Gastroesophageal sphincter (tissue), 4 donors: ENCODE measurements around the gene TEX14. TPM values are rescaled to one million over a fixed set of nuclear protein-coding genes. Genes with fewer than 3 reads are reported as not detected.
A peak's percentile ranks its signal among the peaks of the same experiment; 100 is the strongest.

ENCODE experiments used
- ATAC-seq: fragments of 150-250 bp; one replicate; pipeline ENCODE4 v1.9.1; 2016; ENCODE audit warnings: mild to moderate bottlenecking, moderate library complexity
- H3K27ac ChIP-seq, 4 donors: fragments of 200-600 bp; sonication (generic) in 3 of 4; 1 replicate in 3 of 4; 2 replicates in 1 of 4; pipeline ENCODE4 v1.5.1; 2016 to 2019
- H3K27me3 ChIP-seq: fragments of 200-600 bp; sonication (generic); one replicate; pipeline ENCODE4 v1.5.1; 2019
- H3K36me3 ChIP-seq, 2 donors: fragments of 200-600 bp; sonication (generic); one replicate each; pipeline ENCODE4 v1.5.1; 2019; ENCODE audit warnings: control low read depth in 1 of 2
- H3K4me1 ChIP-seq, 3 donors: fragments of 200-600 bp; sonication (generic); 1 replicate in 2 of 3; 2 replicates in 1 of 3; pipeline ENCODE4 v1.5.1; 2016 to 2019; ENCODE audit warnings: control low read depth in 2 of 3
- H3K4me3 ChIP-seq, 2 donors: fragments of 200-600 bp; sonication (generic); one replicate each; pipeline ENCODE4 v1.5.1; 2019; ENCODE audit warnings: mild to moderate bottlenecking in 1 of 2, moderate library complexity in 1 of 2
- H3K9me3 ChIP-seq, 3 donors: fragments of 200-600 bp; sonication (generic); one replicate each; pipeline ENCODE4 v1.5.1; 2017 to 2019; ENCODE audit warnings: control low read depth in 2 of 3
- CTCF ChIP-seq, 4 experiments: fragments of 200-600 bp in 2 of 4; fragments of 450-650 bp in 2 of 4; sonication (generic) in 1 of 4; IDR thresholded peaks; one replicate each; pipeline ENCODE4 v1.5.1; 2017 to 2019; ENCODE audit warnings: antibody characterized with exemption in 4 of 4, mild to moderate bottlenecking in 2 of 4, moderate library complexity in 2 of 4
- EP300 ChIP-seq: sonication (generic); formaldehyde crosslinking; IDR thresholded peaks from one replicate; pipeline ENCODE4 v1.6.1; 2017; ENCODE audit warnings: antibody characterized with exemption, mild to moderate bottlenecking
- POLR2A ChIP-seq, 2 donors: fragments of 450-650 bp; IDR thresholded peaks; one replicate each; pipeline ENCODE4 v1.6.1; 2017; ENCODE audit warnings: antibody characterized with exemption in 2 of 2, mild to moderate bottlenecking in 2 of 2, moderate library complexity in 1 of 2
- POLR2AphosphoS5 ChIP-seq: sonication (generic); formaldehyde crosslinking; IDR thresholded peaks from one replicate; pipeline ENCODE4 v1.6.1; 2017; ENCODE audit warnings: antibody characterized with exemption
- WGBS, 2 donors: methylation state at CpG; one replicate each; pipeline ENCODE4 v1.1.5; 2018; ENCODE audit warnings: low coverage in 1 of 2; 5-methylcytosine and 5-hydroxymethylcytosine counted together
- total RNA-seq, 4 donors: library from RNA; depleted of rRNA; stranded (reverse); fragments of >200 nt; gene quantifications; one replicate each; pipeline ENCODE4 v1.1.0, GENCODE V29; 2016

Gene TEX14
- total RNA-seq, 4 donors from 2014 or later, result 0.05 to 0.78 (median 0.11) TPM

DNA sequence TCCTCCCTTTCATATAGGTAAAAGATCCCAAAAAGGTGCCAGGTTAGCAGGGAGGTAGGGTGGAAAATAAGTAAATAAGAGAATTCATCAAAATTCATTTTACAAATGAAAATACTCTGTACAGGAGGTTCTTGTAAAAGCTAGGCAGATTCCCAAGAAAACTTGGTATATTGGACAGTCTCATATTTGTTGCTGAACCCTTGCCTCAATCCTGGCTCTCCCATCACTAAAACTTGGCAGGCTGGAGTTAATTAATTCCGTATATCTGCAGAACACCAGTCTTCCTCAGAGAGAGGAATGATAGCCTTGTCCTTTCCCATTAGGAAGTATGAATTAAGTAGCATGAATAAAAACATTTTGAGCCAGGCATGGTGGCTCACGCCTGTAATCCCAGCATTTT, 111.2 kb downstream of the TEX14 start:
- no peaks in the 10 kb centered on the region for H3K9me3 ChIP-seq
- 60 to 80% methylated on average over 1 to 2 of the region's 2 CpGs for WGBS, 2 donors
- TF ChIP-seq POLR2A (IDR thresholded peaks at IDR 0.05) (no peak), CTCF (IDR thresholded peaks at IDR 0.05) (no peak), EP300 (no peak), POLR2AphosphoS5 (no peak)
- peaks cover 3% of the 10 kb centered on the region for H3K27me3 ChIP-seq
- H3K4me3 ChIP-seq, result no peak overlapping the region
- no peaks in the 10 kb centered on the region for H3K4me1 ChIP-seq
- H3K27ac ChIP-seq, result no peak overlapping the region
- no peaks in the 10 kb centered on the region for H3K36me3 ChIP-seq
- ATAC-seq, result no peak

GRCh38 chr17:58577696-58578095, 114.1 kb downstream of the TEX14 start:
- TF ChIP-seq EP300 (no peak), POLR2A (IDR thresholded peaks at IDR 0.05) (no peak), POLR2AphosphoS5 (no peak), CTCF (IDR thresholded peaks at IDR 0.05) (peak in 3 of 4 experiments; percentile 8 to 41 (median 11))
- Histone ChIP-seq H3K27me3 (peaks cover 3% of the 10 kb centered on the region), H3K9me3 (no peaks in the 10 kb centered on the region), H3K4me3 (no peak overlapping the region), H3K36me3 (no peaks in the 10 kb centered on the region), H3K27ac (no peak overlapping the region), H3K4me1 (no peaks in the 10 kb centered on the region)
- no peak for ATAC-seq
- 11 to 13% methylated on average over 7 of the region's 7 CpGs for WGBS, 2 donors

DNA sequence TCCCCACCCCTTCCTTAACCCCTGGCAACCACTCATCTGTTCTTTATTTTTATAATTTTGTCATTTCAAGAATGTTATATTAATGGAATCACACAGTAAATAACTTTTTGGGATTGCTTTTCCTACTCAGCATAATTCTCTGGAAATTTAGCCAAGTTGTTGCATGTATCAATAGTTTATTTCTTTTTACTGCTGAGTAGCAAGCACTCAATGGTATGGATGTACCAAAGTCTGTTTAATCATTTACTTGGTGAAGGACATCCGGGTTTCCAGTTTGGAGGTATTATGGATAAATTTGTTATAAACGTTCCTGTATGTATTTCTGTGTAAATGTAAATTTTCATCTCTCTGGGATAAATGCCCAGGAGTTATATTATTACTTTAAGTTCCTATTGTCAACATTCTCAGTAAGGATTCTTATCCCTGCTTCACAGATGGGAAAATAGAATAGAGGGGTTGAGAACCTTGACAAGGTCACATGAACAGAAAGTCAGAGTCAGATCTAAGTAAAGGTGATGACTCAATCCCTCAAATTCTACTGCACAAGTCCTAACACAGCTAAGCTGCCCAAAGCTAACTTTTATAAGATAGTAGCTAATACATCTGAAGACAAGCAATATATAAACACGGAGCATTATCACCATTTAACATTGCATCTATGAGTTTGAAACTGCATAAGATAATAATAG, 115.0 kb downstream of the TEX14 start:
- Histone ChIP-seq H3K27ac (no peak overlapping the region), H3K4me3 (no peak overlapping the region), H3K36me3 (no peaks in the 10 kb centered on the region), H3K27me3 (peaks cover 3% of the 10 kb centered on the region), H3K9me3 (no peaks in the 10 kb centered on the region), H3K4me1 (no peaks in the 10 kb centered on the region)
- TF ChIP-seq POLR2A (IDR thresholded peaks at IDR 0.05) (no peak), POLR2AphosphoS5 (no peak), CTCF (IDR thresholded peaks at IDR 0.05) (no peak), EP300 (no peak)
- ATAC-seq, result no peak
- WGBS, 2 donors, result 12 to 29% methylated on average over 3 of the region's 3 CpGs

- TF ChIP-seq POLR2A (IDR thresholded peaks at IDR 0.05), result no peak
- no peak for TF ChIP-seq CTCF (IDR thresholded peaks at IDR 0.05)
- TF ChIP-seq POLR2AphosphoS5, result no peak
- no peak for TF ChIP-seq EP300
- WGBS, 2 donors, result 8 to 38% methylated on average over 1 of the region's 1 CpG
Measured at GRCh38 chr17:58575511-58575910, 116.3 kb downstream of the TEX14 start.

DNA sequence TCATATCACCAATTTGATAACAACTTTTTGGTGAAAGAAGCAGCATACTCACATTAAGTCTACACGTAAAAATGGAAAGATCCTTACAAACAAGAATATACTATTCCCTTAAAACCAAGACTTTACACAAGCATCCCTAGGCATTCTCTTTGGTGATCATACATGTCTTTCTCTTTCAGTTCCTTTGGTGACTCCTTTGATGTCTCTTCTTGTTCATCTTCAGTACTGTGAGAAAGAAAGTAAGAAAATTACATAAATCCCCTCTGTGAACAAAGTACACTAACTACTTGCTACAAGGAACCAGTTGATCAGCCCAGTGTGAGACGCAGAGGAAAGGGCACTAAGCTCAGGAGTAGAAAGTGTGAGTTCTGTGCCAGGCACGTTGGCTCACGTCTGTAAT, 117.8 kb downstream of the TEX14 start:
- Histone ChIP-seq H3K36me3 (no peaks in the 10 kb centered on the region), H3K4me1 (no peaks in the 10 kb centered on the region), H3K9me3 (no peaks in the 10 kb centered on the region), H3K4me3 (no peak overlapping the region), H3K27me3 (no peaks in the 10 kb centered on the region), H3K27ac (no peak overlapping the region)
- 64 to 82% methylated on average over 1 to 2 of the region's 4 CpGs for WGBS, 2 donors
- ATAC-seq, result no peak
- no peak for TF ChIP-seq CTCF (IDR thresholded peaks at IDR 0.05)
- TF ChIP-seq POLR2AphosphoS5, result no peak

More at GRCh38 chr17:58575511-58575910, 116.3 kb downstream of the TEX14 start:
- ATAC-seq, result no peak
- Histone ChIP-seq H3K27me3 (no peaks in the 10 kb centered on the region), H3K36me3 (no peaks in the 10 kb centered on the region), H3K4me1 (no peaks in the 10 kb centered on the region), H3K9me3 (no peaks in the 10 kb centered on the region), H3K4me3 (no peak overlapping the region), H3K27ac (no peak overlapping the region)
